ENCODE results near the gene SNX10.

DNA sequence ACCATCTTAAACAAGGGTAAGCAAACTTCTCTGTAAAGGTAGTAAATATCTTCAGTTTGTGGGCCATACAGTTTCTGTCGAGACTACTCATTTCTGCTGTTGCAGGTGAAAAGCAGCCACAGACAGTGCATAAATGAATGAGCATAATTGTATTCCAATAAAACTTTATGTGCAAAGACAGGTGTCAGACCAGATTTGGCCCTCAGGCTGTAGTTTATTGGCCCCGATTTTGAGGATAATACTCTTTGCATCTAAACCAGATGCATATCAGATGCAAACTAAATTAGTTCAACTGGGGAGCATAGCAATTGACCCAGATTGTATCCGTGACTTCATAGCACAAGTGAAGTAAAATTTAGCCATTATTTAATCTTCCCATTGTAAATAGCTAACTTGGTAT, 70.0 kb downstream of the SNX10 start:
- TF ChIP-seq CTCF (IDR thresholded peaks at IDR 0.05): no peak
- no peak for TF ChIP-seq POLR2A (IDR thresholded peaks at IDR 0.05)

Measured in breast epithelium (tissue), 3 donors.